H9 (cell line): ENCODE results near the gene CYSTM1. TPM values are rescaled to one million over a fixed set of nuclear protein-coding genes. Genes with fewer than 3 reads are reported as not detected.

Experiments used
- DNase-seq: peaks from one replicate; pipeline ENCODE4 v3.0.0-alpha.2; 2017
- H2AFZ ChIP-seq: one replicate; pipeline ENCODE4 v1.6.1; 2013; ENCODE audit warnings: mild to moderate bottlenecking, low read length, control low read depth, moderate library complexity
- H2AK5ac ChIP-seq: 2 replicates; pipeline ENCODE4 v1.6.1; 2013; ENCODE audit warnings: low read length, control low read depth, mixed read lengths; ENCODE audit not compliant: insufficient read length
- H2BK120ac ChIP-seq: one replicate; pipeline ENCODE4 v1.6.1; 2013; ENCODE audit warnings: low read depth, mild to moderate bottlenecking, low read length, control low read depth, inconsistent platforms; ENCODE audit not compliant: poor library complexity, severe bottlenecking
- H2BK12ac ChIP-seq: 2 replicates; pipeline ENCODE4 v1.6.1; 2013; ENCODE audit warnings: low read length, control low read depth, mixed read lengths, low read depth; ENCODE audit not compliant: insufficient read length
- H2BK15ac ChIP-seq: 2 replicates; pipeline ENCODE4 v1.6.1; 2013; ENCODE audit warnings: low read depth, low read length, control low read depth
- H2BK20ac ChIP-seq: one replicate; pipeline ENCODE4 v1.6.1; 2013; ENCODE audit warnings: low read depth, mild to moderate bottlenecking, low read length, control low read depth, inconsistent platforms; ENCODE audit not compliant: poor library complexity, severe bottlenecking
- H2BK5ac ChIP-seq: 2 replicates; pipeline ENCODE4 v1.6.1; 2013; ENCODE audit warnings: low read length, control low read depth, mixed read lengths; ENCODE audit not compliant: insufficient read length
- H3K14ac ChIP-seq: 2 replicates; pipeline ENCODE4 v1.6.1; 2013; ENCODE audit warnings: low read length, control low read depth; ENCODE audit not compliant: insufficient read depth
- H3K18ac ChIP-seq: 2 replicates; pipeline ENCODE4 v1.6.1; 2013; ENCODE audit warnings: low read depth, mild to moderate bottlenecking, mixed read lengths, low read length, control low read depth; ENCODE audit not compliant: insufficient read length
- H3K23ac ChIP-seq: 2 replicates; pipeline ENCODE4 v1.6.1; 2013; ENCODE audit warnings: low read length, control low read depth, mixed read lengths, low read depth; ENCODE audit not compliant: insufficient read length
- H3K23me2 ChIP-seq: 2 replicates; pipeline ENCODE4 v1.6.1; 2013; ENCODE audit warnings: low read depth, mild to moderate bottlenecking, mixed read lengths, low read length, control low read depth; ENCODE audit not compliant: insufficient read length, poor library complexity, severe bottlenecking
- H3K27ac ChIP-seq: 2 replicates; pipeline ENCODE4 v1.5.1; 2013; ENCODE audit warnings: low read length, control low read depth, mixed read lengths, low read depth; ENCODE audit not compliant: insufficient read length
- H3K27me3 ChIP-seq: 2 replicates; pipeline ENCODE4 v1.6.1; 2013; ENCODE audit warnings: low read length, control low read depth, inconsistent platforms; ENCODE audit not compliant: insufficient read depth
- H3K4ac ChIP-seq: 2 replicates; pipeline ENCODE4 v1.6.1; 2013; ENCODE audit warnings: low read depth, mild to moderate bottlenecking, control low read depth, inconsistent platforms, low read length, moderate library complexity
- H3K4me1 ChIP-seq: 2 replicates; pipeline ENCODE4 v1.6.1; 2013; ENCODE audit warnings: low read length, control low read depth, inconsistent platforms; ENCODE audit not compliant: insufficient read depth
- H3K4me2 ChIP-seq: 2 replicates; pipeline ENCODE4 v1.6.1; 2013; ENCODE audit warnings: low read length, control low read depth, mixed read lengths; ENCODE audit not compliant: insufficient read length, insufficient read depth
- H3K56ac ChIP-seq: 2 replicates; pipeline ENCODE4 v1.6.1; 2013; ENCODE audit warnings: low read depth, mild to moderate bottlenecking, mixed read lengths, low read length, control low read depth; ENCODE audit not compliant: insufficient read length
- H3K79me1 ChIP-seq: 2 replicates; pipeline ENCODE4 v1.6.1; 2013; ENCODE audit warnings: low read depth, mild to moderate bottlenecking, moderate library complexity, low read length, control low read depth, inconsistent platforms; ENCODE audit not compliant: insufficient read depth, poor library complexity, severe bottlenecking
- H3K79me2 ChIP-seq: 2 replicates; pipeline ENCODE4 v1.6.1; 2013; ENCODE audit warnings: low read length, control low read depth, inconsistent platforms; ENCODE audit not compliant: insufficient read depth
- H3K9ac ChIP-seq: 2 replicates; pipeline ENCODE4 v1.6.1; 2013; ENCODE audit warnings: low read length, control low read depth, mixed read lengths; ENCODE audit not compliant: insufficient read length; ENCODE audit errors: extremely low read depth
- H3K9me3 ChIP-seq: one replicate; pipeline ENCODE4 v1.6.1; 2013; ENCODE audit warnings: low read depth, low read length, inconsistent platforms; ENCODE audit not compliant: control insufficient read depth
- H3T11ph ChIP-seq: one replicate; pipeline ENCODE4 v1.6.1; 2013; ENCODE audit warnings: mild to moderate bottlenecking, low read length, control low read depth, inconsistent platforms
- H4K20me1 ChIP-seq: one replicate; pipeline ENCODE4 v1.6.1; 2013; ENCODE audit not compliant: control insufficient read depth, insufficient read length, insufficient read depth
- H4K5ac ChIP-seq: 2 replicates; pipeline ENCODE4 v1.6.1; 2013; ENCODE audit warnings: low read depth, mild to moderate bottlenecking, mixed read lengths, low read length, control low read depth; ENCODE audit not compliant: insufficient read length
- H4K8ac ChIP-seq: replicated peaks from 2 replicates; pipeline ENCODE4 v1.6.1; 2013; ENCODE audit warnings: low read length, control low read depth, mixed read lengths, low read depth; ENCODE audit not compliant: insufficient read length
- H4K91ac ChIP-seq: 2 replicates; pipeline ENCODE4 v1.6.1; 2013; ENCODE audit warnings: low read depth, mild to moderate bottlenecking, moderate library complexity, mixed read lengths, low read length, control low read depth; ENCODE audit not compliant: insufficient read length
- H3K27ac Mint-ChIP-seq, 3 experiments: 2 replicates in 2 of 3; 3 replicates in 1 of 3; pipeline ENCODE4 v1.8.0; 2020 to 2021; ENCODE audit warnings: mixed read lengths in 3 of 3, mild to moderate bottlenecking in 1 of 3, moderate library complexity in 1 of 3
- H3K27me3 Mint-ChIP-seq: 2 replicates; pipeline ENCODE4 v1.8.0; 2021; ENCODE audit warnings: low read depth, mild to moderate bottlenecking, moderate library complexity, mixed read lengths
- H3K36me3 Mint-ChIP-seq, 3 experiments: 2 replicates in 2 of 3; 3 replicates in 1 of 3; pipeline ENCODE4 v1.8.0; 2020 to 2021; ENCODE audit warnings: low read depth in 3 of 3, mixed read lengths in 3 of 3; ENCODE audit not compliant: insufficient read depth in 1 of 3
- H3K4me1 Mint-ChIP-seq, 2 experiments: 2 replicates each; pipeline ENCODE4 v1.8.0; 2020; ENCODE audit warnings: mixed read lengths in 2 of 2
- H3K4me3 Mint-ChIP-seq, 2 experiments: 2 replicates in 1 of 2; 3 replicates in 1 of 2; pipeline ENCODE4 v1.8.0; 2020 to 2021; ENCODE audit warnings: mild to moderate bottlenecking in 2 of 2, mixed read lengths in 2 of 2, moderate library complexity in 1 of 2
- H3K9me3 Mint-ChIP-seq, 2 experiments: 2 replicates in 1 of 2; 3 replicates in 1 of 2; pipeline ENCODE4 v1.8.0; 2020; ENCODE audit warnings: mild to moderate bottlenecking in 2 of 2, mixed read lengths in 2 of 2, moderate library complexity in 1 of 2
- WGBS: extraction: QIAGEN DNeasy Blood & Tissue Kit; methylation state at CpG from one replicate; pipeline ENCODE4 v1.1.7; 2013; ENCODE audit warnings: missing lambda C conversion rate, low lambda C conversion rate, mixed read lengths; ENCODE audit not compliant: insufficient read length; ENCODE audit errors: extremely low coverage; 5-methylcytosine and 5-hydroxymethylcytosine counted together
- total RNA-seq: library from RNA; stranded (reverse); gene quantifications from 2 replicates; pipeline ENCODE4 v1.2.1, GENCODE V29; 2021
- TF ChIP-seq, protein P1 (sequence below): fragments of 200-600 bp; sonication (generic); conservative IDR thresholded peaks from 3 replicates; pipeline ENCODE4 v1.8.0; 2021; ENCODE audit warnings: antibody characterized with exemption, mild to moderate bottlenecking

CYSTM1 gene
- total RNA-seq, 1 experiment from 2014 or later = 20.6 TPM

- Histone ChIP-seq H3K9me3 (no peaks in the 10 kb centered on the region), H3K18ac (no peak overlapping the region), H3K4me2 (no peak overlapping the region), H4K5ac (no peak overlapping the region), H3T11ph (no peak overlapping the region), H3K79me1 (no peaks in the 10 kb centered on the region), H2BK5ac (no peak overlapping the region), H2BK12ac (no peak overlapping the region), H3K14ac (no peak overlapping the region), H4K20me1 (no peaks in the 10 kb centered on the region), H3K23me2 (no peaks in the 10 kb centered on the region), H3K27ac (no peak overlapping the region), H2AFZ (no peak overlapping the region), H2BK15ac (no peak overlapping the region), H4K91ac (no peak overlapping the region), H3K4ac (no peak overlapping the region), H3K23ac (no peak overlapping the region), H2AK5ac (no peak overlapping the region), H3K4me1 (peaks cover 3% of the 10 kb centered on the region; the same call in 1 of the 2 replicates), H4K8ac (no peak overlapping the region), H2BK120ac (no peak overlapping the region), H3K56ac (no peak overlapping the region), H3K79me2 (no peaks in the 10 kb centered on the region), H3K27me3 (no peaks in the 10 kb centered on the region), H2BK20ac (no peak overlapping the region), H3K9ac (no peak overlapping the region)
- Mint-ChIP-seq H3K9me3 (no peaks in the 10 kb centered on the region), H3K4me3 (no peak overlapping the region), H3K36me3 (no peaks in the 10 kb centered on the region), H3K4me1 (peaks cover 9 to 11% of the 10 kb centered on the region in 2 experiments), H3K27ac (no peak overlapping the region), H3K27me3 (peaks cover 14% of the 10 kb centered on the region; the same call in 1 of the 2 replicates)
- no peak for DNase-seq
- no CpG with 5 or more reads among the region's 6 CpGs for WGBS
- TF ChIP-seq, protein P1, sequence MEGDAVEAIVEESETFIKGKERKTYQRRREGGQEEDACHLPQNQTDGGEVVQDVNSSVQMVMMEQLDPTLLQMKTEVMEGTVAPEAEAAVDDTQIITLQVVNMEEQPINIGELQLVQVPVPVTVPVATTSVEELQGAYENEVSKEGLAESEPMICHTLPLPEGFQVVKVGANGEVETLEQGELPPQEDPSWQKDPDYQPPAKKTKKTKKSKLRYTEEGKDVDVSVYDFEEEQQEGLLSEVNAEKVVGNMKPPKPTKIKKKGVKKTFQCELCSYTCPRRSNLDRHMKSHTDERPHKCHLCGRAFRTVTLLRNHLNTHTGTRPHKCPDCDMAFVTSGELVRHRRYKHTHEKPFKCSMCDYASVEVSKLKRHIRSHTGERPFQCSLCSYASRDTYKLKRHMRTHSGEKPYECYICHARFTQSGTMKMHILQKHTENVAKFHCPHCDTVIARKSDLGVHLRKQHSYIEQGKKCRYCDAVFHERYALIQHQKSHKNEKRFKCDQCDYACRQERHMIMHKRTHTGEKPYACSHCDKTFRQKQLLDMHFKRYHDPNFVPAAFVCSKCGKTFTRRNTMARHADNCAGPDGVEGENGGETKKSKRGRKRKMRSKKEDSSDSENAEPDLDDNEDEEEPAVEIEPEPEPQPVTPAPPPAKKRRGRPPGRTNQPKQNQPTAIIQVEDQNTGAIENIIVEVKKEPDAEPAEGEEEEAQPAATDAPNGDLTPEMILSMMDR = no peak
Observed at GRCh38 chr5:140126315-140127012, 48.5 kb upstream of the CYSTM1 start.
